ENCODE results near the gene CYBC1.

The CYBC1 gene

DNA sequence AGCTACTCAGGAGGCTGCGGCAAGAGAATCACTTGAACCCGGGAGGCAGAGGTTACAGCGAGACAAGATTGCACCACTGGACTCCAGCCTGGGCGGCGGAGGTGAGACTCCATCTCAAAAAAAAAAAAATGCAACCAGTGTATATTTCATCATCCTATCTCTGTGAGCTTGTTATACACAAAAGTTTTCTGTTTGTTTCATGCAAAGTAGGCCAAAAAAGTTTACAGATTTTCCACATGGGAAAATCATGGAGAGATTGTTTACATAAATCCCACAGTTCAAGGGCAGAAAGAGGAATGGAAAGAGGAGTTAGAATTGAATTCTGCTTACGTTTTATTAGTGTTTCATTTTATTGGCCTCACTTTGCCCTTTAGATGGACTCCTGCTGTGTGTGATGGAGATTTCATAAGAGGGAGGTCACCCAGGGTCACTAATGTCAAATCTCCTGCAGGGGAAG, 32.7 kb upstream of the CYBC1 start:
- Histone ChIP-seq H3K4me1 (ENCODE audit: control insufficient read depth in 1 of 2, insufficient read depth in 2 of 2, low read length in 2 of 2) (no peaks in the 10 kb centered on the region), H4K12ac (ENCODE audit: low read depth, low read length) (no peak overlapping the region), H2BK12ac (ENCODE audit: low read length) (no peak overlapping the region), H3K79me2 (ENCODE audit: control insufficient read depth, insufficient read depth, low read length, poor library complexity) (no peaks in the 10 kb centered on the region), H3K4ac (ENCODE audit: low read depth, low read length) (no peak overlapping the region), H3K9me3 (ENCODE audit: insufficient read depth, low read depth, low read length) (no peaks in the 10 kb centered on the region), H2BK5ac (ENCODE audit: low read depth, low read length, poor library complexity) (no peak overlapping the region), H3K4me2 (ENCODE audit: low read length) (no peak overlapping the region), H4K8ac (ENCODE audit: low read depth, low read length) (no peak overlapping the region), H3K36me3 (ENCODE audit: control insufficient read depth in 1 of 2, insufficient read depth in 2 of 2, low read length in 2 of 2) (peaks cover 61 to 65% of the 10 kb centered on the region in 2 experiments), H3K4me3 (ENCODE audit: low read depth, low read length) (no peak overlapping the region), H3K23ac (ENCODE audit: low read length) (no peak overlapping the region), H3K18ac (ENCODE audit: low read length) (no peak overlapping the region), H4K91ac (ENCODE audit: low read depth, low read length) (no peak overlapping the region), H3K27ac (ENCODE audit: low read depth, low read length) (no peak overlapping the region), H2AK5ac (ENCODE audit: low read length) (no peak overlapping the region), H2BK120ac (ENCODE audit: insufficient read depth, low read length, poor library complexity) (no peak overlapping the region), H3K14ac (ENCODE audit: low read length) (no peak overlapping the region), H2AFZ (ENCODE audit: insufficient read depth, low read length, poor library complexity) (no peak overlapping the region), H3K9ac (ENCODE audit: low read length) (no peak overlapping the region), H3K27me3 (ENCODE audit: insufficient read depth, low read length) (no peaks in the 10 kb centered on the region), H3K79me1 (ENCODE audit: low read length) (no peaks in the 10 kb centered on the region)
- DNase-seq, result no peak
- WGBS (ENCODE audit: extremely low coverage, insufficient coverage, insufficient read length), result no CpG with 5 or more reads among the region's 6 CpGs

DNA sequence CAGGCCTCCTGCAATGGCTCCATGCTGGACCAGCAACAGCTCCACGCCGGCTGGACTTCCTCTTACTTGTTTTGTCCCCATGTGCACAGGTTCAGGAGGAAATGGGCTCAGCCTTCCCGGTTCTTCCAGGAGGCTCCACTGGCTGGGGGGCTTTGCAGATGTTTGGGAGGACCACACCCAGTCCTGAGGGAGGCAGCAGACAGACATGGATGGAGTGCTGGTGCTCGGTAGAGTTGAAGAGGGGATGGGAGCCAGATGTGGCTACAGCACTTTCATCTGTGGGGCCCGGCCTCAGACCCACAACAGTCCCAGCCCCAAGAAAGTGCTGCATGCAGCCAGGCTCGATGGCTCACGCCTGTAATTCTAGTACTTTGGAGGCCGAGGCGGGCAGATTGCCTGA, 29.8 kb upstream of the CYBC1 start:
- H2BK12ac ChIP-seq (ENCODE audit: low read length), result no peak overlapping the region
- no peak overlapping the region for H3K9ac ChIP-seq (ENCODE audit: low read length)
- H3K18ac ChIP-seq (ENCODE audit: low read length), result no peak overlapping the region
- no peak overlapping the region for H4K12ac ChIP-seq (ENCODE audit: low read depth, low read length)
- H3K36me3 ChIP-seq (ENCODE audit: control insufficient read depth in 1 of 2, insufficient read depth in 2 of 2, low read length in 2 of 2), result peaks cover 50 to 62% of the 10 kb centered on the region in 2 experiments
- DNase-seq, result no peak
- H3K4me3 ChIP-seq (ENCODE audit: low read depth, low read length), result no peak overlapping the region
- no peak overlapping the region for H4K8ac ChIP-seq (ENCODE audit: low read depth, low read length)
- H2AFZ ChIP-seq (ENCODE audit: insufficient read depth, low read length, poor library complexity), result no peak overlapping the region
- H2BK5ac ChIP-seq (ENCODE audit: low read depth, low read length, poor library complexity), result no peak overlapping the region
- no peaks in the 10 kb centered on the region for H3K4me1 ChIP-seq (ENCODE audit: control insufficient read depth in 1 of 2, insufficient read depth in 2 of 2, low read length in 2 of 2)
- H3K14ac ChIP-seq (ENCODE audit: low read length), result no peak overlapping the region
- H3K79me2 ChIP-seq (ENCODE audit: control insufficient read depth, insufficient read depth, low read length, poor library complexity), result no peaks in the 10 kb centered on the region
- H3K27ac ChIP-seq (ENCODE audit: low read depth, low read length), result no peak overlapping the region
- H3K4ac ChIP-seq (ENCODE audit: low read depth, low read length), result no peak overlapping the region
- H3K4me2 ChIP-seq (ENCODE audit: low read length), result no peak overlapping the region
- H3K79me1 ChIP-seq (ENCODE audit: low read length), result no peaks in the 10 kb centered on the region
- H3K9me3 ChIP-seq (ENCODE audit: insufficient read depth, low read depth, low read length), result no peaks in the 10 kb centered on the region
- no peak overlapping the region for H3K23ac ChIP-seq (ENCODE audit: low read length)
- H3K27me3 ChIP-seq (ENCODE audit: insufficient read depth, low read length), result no peaks in the 10 kb centered on the region
- no peak overlapping the region for H2AK5ac ChIP-seq (ENCODE audit: low read length)
- no CpG with 5 or more reads among the region's 9 CpGs for WGBS (ENCODE audit: extremely low coverage, insufficient coverage, insufficient read length)
- no peak overlapping the region for H2BK120ac ChIP-seq (ENCODE audit: insufficient read depth, low read length, poor library complexity)
- no peak overlapping the region for H4K91ac ChIP-seq (ENCODE audit: low read depth, low read length)

DNA sequence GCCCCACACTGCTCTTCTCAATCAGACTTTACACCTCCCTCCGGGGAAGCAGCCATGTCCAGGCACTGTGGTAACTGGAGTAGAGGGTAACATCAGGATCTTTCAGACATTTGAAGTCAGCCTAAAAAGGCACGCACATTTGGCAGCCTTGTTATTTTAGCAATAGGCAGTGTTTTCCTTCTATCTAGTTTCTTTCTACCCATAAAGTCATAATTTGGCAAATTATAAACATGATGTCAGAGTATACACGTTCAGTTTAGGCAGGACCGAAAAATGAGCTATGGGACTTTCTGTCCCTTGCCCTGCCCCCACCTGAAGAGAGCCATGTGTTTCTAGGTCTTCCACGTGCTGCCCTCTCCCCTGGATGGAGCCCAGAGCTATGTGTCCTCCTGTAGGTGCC, 29.1 kb upstream of the CYBC1 start:
- Histone ChIP-seq H4K12ac (ENCODE audit: low read depth, low read length) (no peak overlapping the region), H2AK5ac (ENCODE audit: low read length) (no peak overlapping the region), H3K4me1 (ENCODE audit: control insufficient read depth in 1 of 2, insufficient read depth in 2 of 2, low read length in 2 of 2) (no peaks in the 10 kb centered on the region), H2BK5ac (ENCODE audit: low read depth, low read length, poor library complexity) (no peak overlapping the region), H3K9ac (ENCODE audit: low read length) (no peak overlapping the region), H3K79me1 (ENCODE audit: low read length) (no peaks in the 10 kb centered on the region), H4K91ac (ENCODE audit: low read depth, low read length) (no peak overlapping the region), H3K18ac (ENCODE audit: low read length) (no peak overlapping the region), H2AFZ (ENCODE audit: insufficient read depth, low read length, poor library complexity) (no peak overlapping the region), H4K8ac (ENCODE audit: low read depth, low read length) (no peak overlapping the region), H2BK120ac (ENCODE audit: insufficient read depth, low read length, poor library complexity) (no peak overlapping the region), H3K36me3 (ENCODE audit: control insufficient read depth in 1 of 2, insufficient read depth in 2 of 2, low read length in 2 of 2) (peaks cover 49 to 60% of the 10 kb centered on the region in 2 experiments), H3K27ac (ENCODE audit: low read depth, low read length) (no peak overlapping the region), H3K14ac (ENCODE audit: low read length) (no peak overlapping the region), H2BK12ac (ENCODE audit: low read length) (no peak overlapping the region), H3K79me2 (ENCODE audit: control insufficient read depth, insufficient read depth, low read length, poor library complexity) (no peaks in the 10 kb centered on the region), H3K27me3 (ENCODE audit: insufficient read depth, low read length) (no peaks in the 10 kb centered on the region), H3K4me3 (ENCODE audit: low read depth, low read length) (no peak overlapping the region), H3K4me2 (ENCODE audit: low read length) (no peak overlapping the region), H3K23ac (ENCODE audit: low read length) (no peak overlapping the region), H3K9me3 (ENCODE audit: insufficient read depth, low read depth, low read length) (no peaks in the 10 kb centered on the region), H3K4ac (ENCODE audit: low read depth, low read length) (no peak overlapping the region)
- no peak for DNase-seq
- WGBS (ENCODE audit: extremely low coverage, insufficient coverage, insufficient read length), result no CpG with 5 or more reads among the region's 5 CpGs

DNA sequence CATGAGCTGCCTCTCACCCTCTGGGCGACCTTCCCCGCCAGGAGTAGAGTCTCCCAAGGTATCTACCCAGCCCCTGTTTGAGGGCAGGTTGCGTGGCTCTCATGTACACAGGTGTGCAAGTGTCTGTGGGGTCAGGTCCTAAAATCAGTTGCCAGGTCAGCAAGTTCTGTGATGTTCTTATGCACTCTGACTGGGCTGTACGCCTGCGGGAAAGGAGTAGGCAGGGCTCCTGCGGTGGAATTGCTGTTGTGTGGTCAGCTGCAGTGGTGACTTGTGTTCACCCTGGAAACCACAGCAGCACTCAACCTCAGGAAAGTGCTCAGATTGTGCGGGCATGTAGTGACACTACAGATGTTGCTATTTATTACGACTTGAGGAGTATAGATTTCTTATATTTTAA, 27.4 kb upstream of the CYBC1 start:
- no peak overlapping the region for H3K9ac ChIP-seq (ENCODE audit: low read length)
- no peaks in the 10 kb centered on the region for H3K4me1 ChIP-seq (ENCODE audit: control insufficient read depth in 1 of 2, insufficient read depth in 2 of 2, low read length in 2 of 2)
- H2AFZ ChIP-seq (ENCODE audit: insufficient read depth, low read length, poor library complexity), result no peak overlapping the region
- no peak overlapping the region for H3K4me3 ChIP-seq (ENCODE audit: low read depth, low read length)
- H3K9me3 ChIP-seq (ENCODE audit: insufficient read depth, low read depth, low read length), result no peaks in the 10 kb centered on the region
- H2BK5ac ChIP-seq (ENCODE audit: low read depth, low read length, poor library complexity), result no peak overlapping the region
- no peak overlapping the region for H2AK5ac ChIP-seq (ENCODE audit: low read length)
- H3K27me3 ChIP-seq (ENCODE audit: insufficient read depth, low read length), result no peaks in the 10 kb centered on the region
- no CpG with 5 or more reads among the region's 8 CpGs for WGBS (ENCODE audit: extremely low coverage, insufficient coverage, insufficient read length)
- DNase-seq, result no peak
- no peak overlapping the region for H2BK120ac ChIP-seq (ENCODE audit: insufficient read depth, low read length, poor library complexity)
- H3K18ac ChIP-seq (ENCODE audit: low read length), result no peak overlapping the region
- no peak overlapping the region for H4K12ac ChIP-seq (ENCODE audit: low read depth, low read length)
- H4K91ac ChIP-seq (ENCODE audit: low read depth, low read length), result no peak overlapping the region
- H4K8ac ChIP-seq (ENCODE audit: low read depth, low read length), result no peak overlapping the region
- H3K79me1 ChIP-seq (ENCODE audit: low read length), result no peaks in the 10 kb centered on the region
- H3K14ac ChIP-seq (ENCODE audit: low read length), result no peak overlapping the region
- H2BK12ac ChIP-seq (ENCODE audit: low read length), result no peak overlapping the region
- H3K36me3 ChIP-seq (ENCODE audit: control insufficient read depth in 1 of 2, insufficient read depth in 2 of 2, low read length in 2 of 2), result peaks cover 41 to 55% of the 10 kb centered on the region in 2 experiments
- no peak overlapping the region for H3K4me2 ChIP-seq (ENCODE audit: low read length)
- H3K27ac ChIP-seq (ENCODE audit: low read depth, low read length), result no peak overlapping the region
- no peak overlapping the region for H3K23ac ChIP-seq (ENCODE audit: low read length)
- H3K4ac ChIP-seq (ENCODE audit: low read depth, low read length), result no peak overlapping the region
- H3K79me2 ChIP-seq (ENCODE audit: control insufficient read depth, insufficient read depth, low read length, poor library complexity), result no peaks in the 10 kb centered on the region
